ENCODE results near the gene VEPH1. TPM values are rescaled to one million over a fixed set of nuclear protein-coding genes. Genes with fewer than 3 reads are reported as not detected.

Gene VEPH1
- total RNA-seq, 1 experiment from 2014 or later: 35.1 TPM

DNA sequence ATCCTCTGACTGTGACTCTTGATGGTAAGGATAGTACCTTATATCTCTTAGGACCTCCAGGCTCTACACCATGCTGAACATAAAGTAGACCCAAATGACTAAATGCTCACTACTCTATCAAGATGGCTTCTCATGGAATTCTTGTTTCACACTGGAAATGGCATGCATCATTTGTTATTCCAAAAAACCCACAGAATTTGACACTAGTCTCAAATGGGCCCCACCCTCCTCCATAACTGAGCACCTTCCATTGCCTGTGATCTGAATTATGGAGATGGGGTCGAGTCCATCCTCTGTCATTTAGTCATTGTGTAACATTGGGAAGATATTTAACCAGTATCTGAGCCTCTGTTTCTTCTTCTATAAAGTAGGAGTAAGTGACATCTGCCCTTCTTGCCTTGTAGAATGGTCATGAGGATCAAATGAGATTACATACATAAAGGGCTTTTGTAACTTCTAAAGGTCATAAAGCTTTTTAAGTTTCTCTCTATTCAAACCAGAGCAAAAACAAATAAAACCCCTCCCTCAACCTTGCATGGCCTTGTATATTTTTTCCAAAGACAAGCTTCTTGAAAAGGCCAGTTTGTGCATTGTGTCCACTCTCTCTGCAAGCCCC lies 123.6 kb downstream of the VEPH1 start:
- Mint-ChIP-seq H3K4me1 (ENCODE audit: low read depth, unreplicated experiment) (no peaks in the 10 kb centered on the region), H3K4me3 (ENCODE audit: low read depth, unreplicated experiment) (no peak overlapping the region), H3K27me3 (ENCODE audit: unreplicated experiment) (no peaks in the 10 kb centered on the region), H3K27ac (ENCODE audit: unreplicated experiment) (no peak overlapping the region), H3K9me3 (ENCODE audit: low read depth, unreplicated experiment) (no peaks in the 10 kb centered on the region), H3K36me3 (ENCODE audit: insufficient read depth, unreplicated experiment) (no peaks in the 10 kb centered on the region)
- intact Hi-C loops (cut with micrococcal nuclease; ENCODE audit: unreplicated experiment): no loop called here
- CTCF ChIA-PET: interaction anchor here (0.6 kb wide), 1 partner anchor 57 kb away, joined by 5 read pairs; the partner anchor contains the start of gene PTX3
- no TSS peak for BruUV-seq (replicated peaks)
- TF ChIP-seq, protein P1, sequence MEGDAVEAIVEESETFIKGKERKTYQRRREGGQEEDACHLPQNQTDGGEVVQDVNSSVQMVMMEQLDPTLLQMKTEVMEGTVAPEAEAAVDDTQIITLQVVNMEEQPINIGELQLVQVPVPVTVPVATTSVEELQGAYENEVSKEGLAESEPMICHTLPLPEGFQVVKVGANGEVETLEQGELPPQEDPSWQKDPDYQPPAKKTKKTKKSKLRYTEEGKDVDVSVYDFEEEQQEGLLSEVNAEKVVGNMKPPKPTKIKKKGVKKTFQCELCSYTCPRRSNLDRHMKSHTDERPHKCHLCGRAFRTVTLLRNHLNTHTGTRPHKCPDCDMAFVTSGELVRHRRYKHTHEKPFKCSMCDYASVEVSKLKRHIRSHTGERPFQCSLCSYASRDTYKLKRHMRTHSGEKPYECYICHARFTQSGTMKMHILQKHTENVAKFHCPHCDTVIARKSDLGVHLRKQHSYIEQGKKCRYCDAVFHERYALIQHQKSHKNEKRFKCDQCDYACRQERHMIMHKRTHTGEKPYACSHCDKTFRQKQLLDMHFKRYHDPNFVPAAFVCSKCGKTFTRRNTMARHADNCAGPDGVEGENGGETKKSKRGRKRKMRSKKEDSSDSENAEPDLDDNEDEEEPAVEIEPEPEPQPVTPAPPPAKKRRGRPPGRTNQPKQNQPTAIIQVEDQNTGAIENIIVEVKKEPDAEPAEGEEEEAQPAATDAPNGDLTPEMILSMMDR (IDR thresholded peaks at IDR 0.05; ENCODE audit: unreplicated experiment): no peak
- DNase-seq: no peak

DNA sequence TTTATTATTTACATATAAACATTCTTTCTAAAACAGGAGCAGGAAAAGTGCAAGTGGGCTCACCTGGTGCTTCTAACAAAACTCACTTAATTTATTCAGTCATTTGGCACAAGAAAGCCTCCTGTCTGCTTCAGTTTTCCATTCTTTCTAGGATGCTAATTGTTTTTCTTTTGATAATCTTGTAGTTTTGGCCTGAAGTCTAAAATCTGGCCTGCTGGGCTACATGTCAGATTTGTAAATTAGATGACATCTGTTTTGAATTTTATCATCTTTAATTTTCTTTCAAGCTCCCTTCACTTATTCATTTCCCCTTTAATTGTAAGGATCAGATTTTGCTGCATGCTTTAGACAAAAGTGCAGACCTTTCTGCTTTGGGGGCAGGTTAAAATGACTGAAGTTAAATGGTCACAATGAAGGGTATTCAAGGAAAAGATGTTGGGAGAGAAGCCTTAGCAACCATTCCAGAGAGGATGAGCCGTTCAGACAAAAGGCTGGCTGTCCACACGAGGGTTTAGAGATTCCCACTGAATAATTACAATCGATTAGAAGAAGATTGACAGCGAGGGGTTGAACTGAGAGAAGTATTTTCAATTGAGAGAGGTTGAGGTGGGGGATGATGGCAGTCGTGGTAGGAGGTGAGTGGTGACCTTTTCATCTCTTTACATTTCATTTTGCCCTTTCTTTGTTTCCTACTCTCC lies 126.5 kb downstream of the VEPH1 start:
- TF ChIP-seq, protein P1 (IDR thresholded peaks at IDR 0.05; ENCODE audit: unreplicated experiment): no peak
- no peaks in the 10 kb centered on the region for H3K4me1 Mint-ChIP-seq (ENCODE audit: low read depth, unreplicated experiment)
- intact Hi-C loops (cut with micrococcal nuclease; ENCODE audit: unreplicated experiment): no loop called here
- H3K4me3 Mint-ChIP-seq (ENCODE audit: low read depth, unreplicated experiment): no peak overlapping the region
- H3K27ac Mint-ChIP-seq (ENCODE audit: unreplicated experiment): no peak overlapping the region
- H3K9me3 Mint-ChIP-seq (ENCODE audit: low read depth, unreplicated experiment): no peaks in the 10 kb centered on the region
- no TSS peak for BruUV-seq (replicated peaks)
- H3K27me3 Mint-ChIP-seq (ENCODE audit: unreplicated experiment): no peaks in the 10 kb centered on the region
- DNase-seq: no peak
- CTCF ChIA-PET: no interaction called here
- H3K36me3 Mint-ChIP-seq (ENCODE audit: insufficient read depth, unreplicated experiment): no peaks in the 10 kb centered on the region

DNA sequence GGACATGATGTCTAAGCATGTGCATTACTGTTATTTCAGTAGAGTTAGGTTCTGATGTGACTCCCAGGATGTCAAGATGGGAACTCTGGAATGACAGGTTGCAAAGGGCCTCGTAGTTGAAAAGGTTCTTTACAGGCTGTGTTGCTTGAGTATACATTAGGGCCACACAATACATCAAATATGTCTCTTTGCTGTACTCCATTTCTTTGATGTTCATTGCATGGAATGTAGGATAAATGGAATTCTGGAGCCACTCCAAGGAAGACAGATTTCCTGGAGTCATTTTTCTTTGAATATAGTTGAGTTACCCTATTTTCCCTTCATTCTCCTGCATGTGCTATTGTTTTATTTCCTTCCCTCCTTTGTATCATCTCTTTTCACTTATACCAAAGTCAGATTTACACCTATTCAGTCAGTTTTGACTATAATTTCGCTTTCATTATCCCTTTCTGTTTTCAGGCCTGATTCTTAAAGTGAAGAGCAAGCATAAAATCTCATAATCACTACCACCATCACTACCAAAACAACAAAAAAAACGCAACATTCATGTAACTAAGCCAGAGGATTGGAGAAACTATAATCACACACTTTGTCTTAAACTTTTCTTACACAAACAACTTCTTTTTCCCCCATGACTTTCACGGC lies 127.8 kb downstream of the VEPH1 start:
- DNase-seq: no peak
- H3K4me1 Mint-ChIP-seq (ENCODE audit: low read depth, unreplicated experiment): peaks cover 4% of the 10 kb centered on the region
- intact Hi-C loops (cut with micrococcal nuclease; ENCODE audit: unreplicated experiment): no loop called here
- CTCF ChIA-PET: no interaction called here
- H3K36me3 Mint-ChIP-seq (ENCODE audit: insufficient read depth, unreplicated experiment): no peaks in the 10 kb centered on the region
- BruUV-seq (replicated peaks): no TSS peak
- H3K4me3 Mint-ChIP-seq (ENCODE audit: low read depth, unreplicated experiment): no peak overlapping the region
- H3K9me3 Mint-ChIP-seq (ENCODE audit: low read depth, unreplicated experiment): no peaks in the 10 kb centered on the region
- TF ChIP-seq, protein P1 (IDR thresholded peaks at IDR 0.05; ENCODE audit: unreplicated experiment): no peak
- H3K27ac Mint-ChIP-seq (ENCODE audit: unreplicated experiment): no peak overlapping the region
- no peaks in the 10 kb centered on the region for H3K27me3 Mint-ChIP-seq (ENCODE audit: unreplicated experiment)

DNA sequence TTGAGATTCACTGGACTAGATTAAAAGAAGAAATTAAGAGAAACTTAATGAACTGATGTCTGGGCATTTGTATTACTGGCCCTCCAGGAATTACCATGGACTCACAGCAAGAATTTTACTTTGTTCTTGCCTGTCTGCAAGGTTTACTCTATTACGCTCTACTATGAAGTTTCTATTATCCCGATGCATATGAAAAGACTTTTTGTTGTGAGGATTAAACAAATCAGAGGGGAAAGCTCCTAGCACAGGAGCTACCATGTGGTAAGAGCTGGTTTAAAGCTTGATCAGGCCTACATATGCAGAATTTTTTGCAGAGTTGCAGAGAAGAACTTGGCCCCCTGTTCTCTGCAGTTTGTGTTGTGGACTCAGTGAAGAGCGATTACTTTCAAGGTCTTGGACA lies 128.3 kb downstream of the VEPH1 start:
- CTCF ChIA-PET: no interaction called here
- TF ChIP-seq, protein P1 (IDR thresholded peaks at IDR 0.05; ENCODE audit: unreplicated experiment): no peak
- intact Hi-C loops (cut with micrococcal nuclease; ENCODE audit: unreplicated experiment): no loop called here
- DNase-seq: no peak
- no peaks in the 10 kb centered on the region for H3K9me3 Mint-ChIP-seq (ENCODE audit: low read depth, unreplicated experiment)
- H3K27me3 Mint-ChIP-seq (ENCODE audit: unreplicated experiment): no peaks in the 10 kb centered on the region
- no peaks in the 10 kb centered on the region for H3K36me3 Mint-ChIP-seq (ENCODE audit: insufficient read depth, unreplicated experiment)
- H3K4me3 Mint-ChIP-seq (ENCODE audit: low read depth, unreplicated experiment): no peak overlapping the region
- no TSS peak for BruUV-seq (replicated peaks)
- peaks cover 10% of the 10 kb centered on the region for H3K4me1 Mint-ChIP-seq (ENCODE audit: low read depth, unreplicated experiment)
- no peak overlapping the region for H3K27ac Mint-ChIP-seq (ENCODE audit: unreplicated experiment)
